ENCODE data around the gene JPT2.

GRCh38 chr16:1637526-1637925, 40.6 kb upstream of the JPT2 start:
- TF ChIP-seq CTCF (conservative IDR thresholded peaks at IDR 0.05 in 1 of 2, IDR thresholded peaks at IDR 0.05 in 1 of 2; ENCODE audit: low read depth in 1 of 2, low read length in 2 of 2) (no peak), EZH2 (IDR thresholded peaks at IDR 0.05; ENCODE audit: low read length, missing control alignments) (no peak)
